HG03571 (cell line): ENCODE measurements around the gene RASSF8.
"Not testable (repeated sequence)": the region's sequence is repeated elsewhere in the genome, so short reads cannot be mapped to it uniquely, and the experiment has no call there.

Source experiments
- ATAC-seq: cut with Tn5 transposase; IDR thresholded peaks from one replicate; pipeline ENCODE4 v1.9.1; 2021; ENCODE audit not compliant: unreplicated experiment

Gene RASSF8

GRCh38 chr12:26054383-26054782 lies 95.9 kb downstream of the RASSF8 start:
- no peak for ATAC-seq

DNA sequence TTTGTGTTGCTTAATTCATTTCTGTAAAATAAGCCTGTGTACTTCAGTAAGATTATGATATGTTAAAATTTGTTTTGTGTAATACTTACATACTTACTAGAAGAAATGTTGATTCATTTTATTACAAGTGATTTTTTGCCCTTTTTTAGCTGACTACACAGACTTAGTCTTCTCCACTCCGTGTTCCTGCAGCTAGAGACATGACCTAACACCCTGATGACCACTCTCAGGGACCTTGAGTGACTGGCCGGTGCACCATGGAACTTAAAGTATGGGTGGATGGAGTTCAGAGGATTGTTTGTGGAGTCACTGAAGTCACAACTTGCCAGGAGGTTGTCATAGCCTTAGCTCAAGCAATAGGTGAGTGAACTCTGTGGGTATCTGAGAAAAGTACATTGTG lies 96.6 kb downstream of the RASSF8 start:
- no peak for ATAC-seq

DNA sequence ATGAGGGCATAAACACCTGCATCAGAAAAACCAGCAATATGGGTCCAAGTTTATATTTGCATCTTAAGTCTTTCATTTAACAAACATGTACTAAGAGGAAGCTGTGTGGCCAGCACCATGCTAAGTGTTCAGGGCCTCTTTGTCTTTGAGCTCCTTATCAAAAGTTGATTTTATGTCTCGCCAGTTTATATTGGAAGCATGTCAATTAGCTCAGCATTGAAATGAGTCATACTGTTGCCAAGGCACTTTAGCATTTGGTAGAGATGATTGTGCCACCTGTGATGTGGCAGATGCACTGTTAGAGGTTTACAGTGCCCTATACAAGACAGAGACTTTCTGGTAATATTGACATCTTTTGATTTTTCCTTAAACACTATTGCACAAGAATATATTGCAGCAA lies 97.9 kb downstream of the RASSF8 start:
- no peak for ATAC-seq

DNA sequence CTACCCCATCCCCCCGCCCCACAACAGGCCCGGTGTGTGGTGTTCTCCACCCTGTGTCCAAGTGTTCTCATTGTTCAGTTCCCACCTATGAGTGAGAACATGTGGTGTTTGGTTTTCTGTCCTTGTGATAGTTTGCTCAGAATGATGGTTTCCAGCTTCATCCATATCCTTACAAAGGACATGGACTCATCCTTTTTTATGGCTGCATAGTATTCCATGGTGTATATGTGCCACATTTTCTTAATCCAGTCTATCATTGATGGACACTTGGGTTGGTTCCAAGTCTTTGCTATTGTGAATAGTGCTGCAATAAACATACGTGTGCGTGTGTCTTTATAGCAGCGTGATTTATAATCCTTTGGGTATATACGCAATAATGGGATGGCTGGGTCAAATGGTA lies 98.8 kb downstream of the RASSF8 start:
- ATAC-seq: not testable (repeated sequence)

DNA sequence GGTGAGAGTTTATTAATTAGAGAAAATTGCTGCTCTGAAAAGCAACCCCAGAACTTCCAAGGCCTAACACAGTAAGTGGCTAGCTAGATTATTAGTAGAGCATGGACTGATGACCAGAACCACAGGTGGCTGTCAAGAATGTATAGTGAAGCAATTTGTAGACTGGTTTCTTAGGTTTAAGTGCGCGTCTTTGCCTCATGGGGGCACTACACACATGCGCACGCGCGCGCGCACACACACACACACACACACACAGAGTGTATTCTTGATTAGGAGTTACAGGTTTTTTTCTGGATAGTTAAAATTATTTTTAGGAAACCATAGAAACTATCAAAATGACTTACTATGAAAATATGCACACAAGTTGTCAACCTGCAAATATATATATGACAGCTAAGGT lies 99.8 kb downstream of the RASSF8 start:
- ATAC-seq: no peak

DNA sequence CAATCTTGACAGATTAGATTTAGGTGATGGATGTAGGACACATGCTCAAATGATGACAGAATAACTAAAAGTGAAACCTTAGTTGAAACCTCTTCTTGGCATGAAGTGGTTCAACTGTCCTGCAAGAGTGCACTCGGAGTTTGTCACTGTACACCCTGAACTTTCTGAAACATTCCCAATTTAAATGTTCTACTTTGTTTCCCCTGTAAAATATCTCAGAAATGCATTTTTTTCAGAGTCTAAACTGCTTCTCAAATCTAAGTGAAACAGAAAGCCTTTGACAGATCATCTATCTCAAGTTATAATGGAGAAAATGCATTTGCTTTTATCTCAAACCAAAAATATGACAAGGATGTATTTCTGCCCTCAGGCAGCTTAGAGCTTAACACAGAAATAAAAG lies 100.3 kb downstream of the RASSF8 start:
- no peak for ATAC-seq

DNA sequence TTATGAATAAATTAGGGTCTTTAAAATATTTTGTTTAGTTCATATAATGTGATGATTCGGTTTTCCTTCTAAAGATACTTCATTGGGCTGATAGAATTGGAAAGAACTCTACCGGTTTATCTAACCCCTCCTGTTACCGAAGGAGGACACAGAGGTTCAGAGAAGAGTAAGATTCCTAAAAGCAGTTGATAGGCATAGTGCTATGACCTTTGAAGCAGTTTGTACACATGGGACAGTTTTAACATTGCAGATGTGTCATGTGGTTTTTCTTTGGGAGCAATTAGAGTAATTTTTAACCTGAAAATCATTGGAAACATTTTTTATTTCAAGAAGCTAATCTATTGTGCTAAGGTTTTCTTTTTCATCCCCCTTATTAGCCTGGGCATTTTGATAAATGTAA lies 103.5 kb downstream of the RASSF8 start:
- no peak for ATAC-seq

DNA sequence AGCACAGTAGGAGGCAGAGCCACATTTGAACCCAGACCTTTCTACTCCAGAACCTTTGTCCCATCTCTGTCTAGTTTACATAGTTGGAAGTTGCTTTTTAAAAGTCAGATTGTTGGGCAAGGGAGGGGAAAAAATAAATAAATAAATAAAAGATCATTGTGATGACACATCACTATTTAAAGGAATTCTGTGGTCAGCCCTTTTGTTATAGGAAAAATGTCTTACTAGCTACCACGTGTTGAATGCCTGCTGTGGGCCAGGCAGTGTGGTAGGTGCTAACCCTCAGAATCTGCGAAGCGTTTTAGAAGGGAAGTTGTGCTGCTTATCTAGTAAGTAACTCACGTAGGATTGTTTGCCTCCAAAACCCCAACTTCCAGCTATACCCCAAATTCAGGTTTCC lies 104.1 kb downstream of the RASSF8 start:
- no peak for ATAC-seq

DNA sequence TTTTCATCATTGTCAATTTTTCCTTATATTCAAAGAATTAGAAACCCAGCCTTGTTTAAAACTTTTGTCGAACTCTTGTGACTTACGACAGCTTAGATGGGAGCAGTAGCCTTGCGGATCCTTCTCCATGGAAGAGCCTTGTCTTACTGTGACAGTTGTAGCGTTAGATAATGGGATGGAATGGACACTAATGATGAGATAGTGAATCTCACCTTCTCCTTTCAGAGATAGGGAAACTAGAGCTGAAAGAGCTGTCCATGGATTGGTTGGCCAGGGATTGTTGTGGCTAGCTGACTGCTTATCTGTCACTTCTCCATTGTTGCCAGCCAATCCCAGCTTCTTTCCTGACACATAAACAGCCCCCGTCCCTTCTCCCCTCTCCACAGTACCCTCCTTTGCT lies 107.0 kb downstream of the RASSF8 start:
- no peak for ATAC-seq

DNA sequence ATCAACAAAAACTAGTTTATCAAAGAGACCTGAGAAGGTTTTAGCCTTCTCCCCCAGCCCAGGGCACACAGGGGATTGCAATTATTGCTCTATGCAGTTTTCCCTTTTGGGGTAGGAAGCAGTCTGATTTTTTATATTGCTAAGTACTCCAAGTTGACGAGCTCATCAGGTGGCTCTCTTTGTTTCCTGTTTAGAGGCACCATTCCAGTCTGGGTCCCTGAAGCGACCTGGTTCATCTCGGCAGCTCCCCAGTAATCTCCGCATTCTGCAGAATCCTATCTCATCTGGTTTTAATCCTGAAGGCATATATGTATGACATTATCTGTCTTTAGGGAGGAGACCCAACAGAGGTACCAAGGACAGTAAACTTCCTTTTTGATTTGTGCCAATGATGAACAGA lies 110.0 kb downstream of the RASSF8 start:
- no peak for ATAC-seq

GRCh38 chr12:26069796-26070195 lies 111.3 kb downstream of the RASSF8 start:
- no peak for ATAC-seq

DNA sequence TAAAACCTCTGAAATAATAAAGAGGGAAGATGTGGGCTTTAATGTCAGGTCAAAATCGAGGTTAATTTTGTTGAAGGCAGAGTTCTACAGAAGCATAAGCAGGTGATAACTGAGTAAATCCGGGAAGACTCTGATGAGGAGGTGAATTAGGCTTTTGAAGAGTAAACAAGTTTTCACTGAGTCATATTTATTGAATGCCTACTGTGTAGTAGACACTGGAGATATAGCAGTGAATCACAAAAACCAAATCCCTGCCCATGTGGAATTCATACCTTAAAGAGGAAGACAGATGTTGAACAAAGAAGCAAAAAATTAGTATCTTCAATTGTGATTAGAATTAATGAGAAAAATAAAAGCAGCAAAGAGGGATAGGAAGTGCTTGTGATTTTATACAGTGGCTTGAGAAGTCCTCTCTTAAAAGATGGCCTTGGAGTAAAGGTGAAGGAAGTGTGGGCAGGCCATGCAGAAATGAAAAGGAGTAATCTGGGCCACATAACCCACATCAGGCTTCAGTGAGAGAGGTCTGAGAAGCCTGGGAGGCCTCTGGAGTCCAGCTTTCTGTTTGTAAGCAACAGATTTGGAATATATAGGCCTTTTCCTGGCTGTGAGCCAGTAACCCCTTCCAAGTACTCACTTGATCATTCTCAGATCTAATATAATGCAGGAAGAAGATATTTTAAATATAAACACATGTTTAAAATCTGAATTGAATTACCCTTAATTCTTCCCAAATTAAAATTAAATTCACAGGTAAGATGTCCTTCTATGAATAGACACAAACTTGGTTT lies 119.6 kb downstream of the RASSF8 start:
- ATAC-seq: no peak

DNA sequence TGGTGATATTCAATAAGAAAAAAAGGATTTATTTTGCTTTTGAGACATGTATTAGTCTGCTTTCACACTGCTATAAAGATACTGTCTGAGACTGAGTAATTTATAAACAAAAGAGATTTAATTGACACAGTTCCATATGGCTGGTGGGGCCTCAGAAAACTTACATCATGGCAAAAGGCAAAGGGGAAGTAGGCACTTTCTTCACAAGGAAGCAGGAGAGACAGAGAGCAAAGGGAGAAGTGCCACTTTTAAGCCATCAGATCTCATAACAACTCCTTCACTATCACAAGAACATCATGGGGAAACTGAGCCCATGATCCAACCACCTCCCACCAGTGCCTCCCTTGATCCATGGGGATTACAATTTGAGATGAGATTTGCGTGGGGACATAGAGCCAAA lies 122.4 kb downstream of the RASSF8 start:
- no peak for ATAC-seq

DNA sequence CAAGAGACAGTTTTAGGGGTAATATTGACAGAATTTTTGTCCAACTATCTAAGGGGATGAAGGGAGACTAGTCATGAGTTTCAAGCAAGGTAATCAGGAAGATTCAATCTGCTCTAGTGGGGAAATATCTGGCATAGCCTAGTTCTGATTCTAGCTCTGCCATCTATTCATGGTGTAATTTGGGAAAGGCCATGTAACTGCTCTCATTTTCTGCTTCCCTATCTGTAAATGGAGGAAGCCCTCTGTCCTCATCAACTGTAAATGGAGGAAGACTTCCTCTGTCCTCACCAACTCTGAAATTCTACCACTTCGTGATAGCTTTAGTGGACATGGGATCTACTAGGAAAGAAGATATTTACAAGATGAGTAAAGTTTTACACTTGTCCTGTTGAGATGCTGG lies 128.5 kb downstream of the RASSF8 start:
- ATAC-seq: no peak

DNA sequence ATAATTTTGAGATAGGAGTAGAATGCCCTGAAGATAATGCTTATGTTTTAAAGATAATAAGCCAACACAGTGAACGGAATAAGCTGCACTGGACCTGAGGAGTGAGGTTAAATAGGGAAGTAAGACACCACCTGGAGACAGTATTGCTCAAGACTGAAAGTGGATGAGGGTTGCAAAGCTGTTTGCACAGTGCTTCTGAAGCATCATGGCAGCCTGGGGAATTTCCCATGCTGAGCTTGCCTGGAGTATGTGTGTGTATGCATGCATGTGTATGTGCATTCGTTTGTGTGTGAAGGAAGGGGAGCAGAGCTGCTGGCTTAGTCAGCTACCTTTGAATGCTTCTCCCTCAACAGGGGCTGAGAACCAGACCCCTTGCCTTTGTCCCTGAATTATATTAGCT lies 130.5 kb downstream of the RASSF8 start:
- peak; percentile 86 for ATAC-seq

DNA sequence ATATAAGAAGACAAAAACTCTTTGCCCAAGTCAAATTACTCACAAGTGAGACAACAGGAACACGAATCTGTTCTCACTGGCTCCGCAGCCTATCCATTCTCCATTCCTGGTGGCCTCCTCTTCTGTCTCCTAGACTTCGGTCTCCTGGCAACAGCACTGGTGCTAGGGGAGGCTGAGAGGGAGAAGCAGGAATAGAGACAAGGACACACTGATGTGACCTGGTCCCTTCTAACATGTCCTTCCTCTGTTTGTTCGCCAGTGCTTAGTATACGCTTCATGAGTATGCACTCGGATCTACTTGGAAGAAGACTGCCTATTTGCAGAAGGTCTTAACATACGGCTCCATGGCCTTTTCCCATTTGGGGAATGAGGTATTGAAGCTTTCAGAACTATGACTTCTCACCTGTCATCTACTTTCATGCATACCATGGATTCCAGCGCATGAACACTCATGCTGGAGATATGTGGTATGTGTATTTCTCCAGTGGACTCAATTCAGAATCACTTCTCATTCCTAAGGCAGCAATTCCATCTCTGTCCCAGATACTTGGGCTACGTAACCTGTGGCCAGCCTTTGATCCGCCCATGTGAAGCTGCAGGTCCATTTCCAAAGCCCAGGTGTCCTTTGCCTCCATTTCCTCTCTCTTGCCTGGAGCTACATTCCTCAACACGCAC lies 132.5 kb downstream of the RASSF8 start:
- ATAC-seq: no peak

DNA sequence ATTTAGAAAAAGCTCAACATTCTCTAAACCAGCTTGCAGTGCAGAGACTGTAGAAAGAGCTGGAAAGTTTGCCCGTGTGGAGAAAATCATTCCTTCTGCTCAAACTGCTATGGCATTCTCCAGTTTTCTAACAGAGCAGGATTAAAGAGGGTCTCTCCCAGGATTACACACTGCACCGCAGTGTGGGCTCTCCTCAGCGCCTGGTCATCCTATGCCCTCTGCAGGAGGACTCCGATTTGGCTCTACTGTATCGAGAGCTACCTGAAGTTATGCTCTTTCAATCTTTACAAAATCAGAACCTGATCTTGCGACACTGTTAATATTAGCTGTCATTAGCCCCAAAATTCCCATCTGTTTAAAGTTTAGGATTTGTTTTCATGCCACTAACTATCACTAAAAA lies 133.3 kb downstream of the RASSF8 start:
- ATAC-seq: no peak

DNA sequence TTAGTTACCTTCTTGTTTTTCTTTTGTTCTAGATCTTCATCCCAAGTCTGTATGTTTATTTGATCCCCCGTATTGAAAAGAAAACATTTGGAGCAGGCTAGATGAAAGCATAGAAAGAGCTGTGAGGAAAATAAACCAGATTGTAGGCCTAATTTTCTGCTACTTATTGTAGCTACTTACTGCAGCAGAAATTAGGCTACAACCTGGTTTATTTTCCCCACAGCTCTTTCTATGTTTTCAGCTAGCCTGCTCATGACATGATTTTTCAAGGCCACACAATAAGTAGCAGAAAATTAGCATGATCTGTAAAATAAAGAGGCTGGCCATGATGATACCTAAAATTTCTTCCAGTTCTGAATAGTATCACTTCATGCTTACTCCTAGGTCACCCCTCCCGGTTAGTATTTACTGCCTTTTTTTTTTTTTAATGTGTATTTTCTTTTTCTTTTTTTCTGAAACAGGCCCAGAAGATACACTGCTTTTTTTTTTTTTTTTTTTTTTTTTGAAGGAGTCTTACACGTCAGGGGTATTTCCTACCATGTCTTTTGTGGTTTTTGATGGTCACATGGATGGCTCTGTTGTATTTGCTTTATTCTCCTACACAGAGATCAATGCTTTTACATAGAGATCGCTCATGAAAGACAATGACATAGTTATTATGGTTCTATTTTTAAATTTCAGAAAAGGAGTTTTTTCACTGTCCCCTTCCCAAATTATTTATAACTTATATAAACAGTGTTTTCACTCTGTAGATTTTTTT lies 134.0 kb downstream of the RASSF8 start:
- ATAC-seq: no peak

DNA sequence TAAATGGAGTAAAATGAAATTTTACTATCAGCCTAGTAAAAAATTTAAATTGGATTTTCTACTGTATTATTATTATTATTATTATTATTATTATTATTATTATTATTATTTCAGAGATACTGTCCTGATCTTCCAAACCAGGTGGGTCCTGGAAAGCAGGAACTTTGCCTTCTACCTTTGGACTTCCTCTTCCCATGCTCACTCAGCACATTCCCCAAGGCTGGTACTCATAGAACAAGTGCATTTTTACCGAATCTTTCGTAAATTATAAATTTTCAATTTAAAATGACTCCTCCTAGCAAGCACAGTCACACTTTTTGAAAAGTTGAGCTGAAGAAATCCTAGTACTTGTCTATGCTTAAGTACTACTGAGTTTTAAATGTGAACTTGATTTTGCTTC lies 136.7 kb downstream of the RASSF8 start:
- no peak for ATAC-seq

DNA sequence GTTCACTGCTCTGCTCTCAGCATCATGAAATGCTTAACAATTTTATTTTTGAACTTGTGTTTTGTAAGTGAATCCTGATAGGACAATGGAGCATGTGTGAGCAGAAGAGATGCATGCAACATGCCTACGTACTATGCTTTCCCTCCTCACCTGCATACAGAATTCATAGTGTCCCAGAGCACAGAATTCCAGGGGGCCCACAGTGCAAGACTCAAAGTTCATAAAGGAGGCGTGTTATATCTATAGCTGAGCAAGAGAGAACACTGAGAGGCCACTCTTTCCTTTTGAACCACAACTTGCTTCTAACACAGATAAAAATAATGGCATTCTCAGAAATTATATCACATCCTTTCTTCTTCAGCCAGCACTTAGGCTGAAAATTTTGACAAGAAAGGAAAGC lies 137.6 kb downstream of the RASSF8 start:
- no peak for ATAC-seq

DNA sequence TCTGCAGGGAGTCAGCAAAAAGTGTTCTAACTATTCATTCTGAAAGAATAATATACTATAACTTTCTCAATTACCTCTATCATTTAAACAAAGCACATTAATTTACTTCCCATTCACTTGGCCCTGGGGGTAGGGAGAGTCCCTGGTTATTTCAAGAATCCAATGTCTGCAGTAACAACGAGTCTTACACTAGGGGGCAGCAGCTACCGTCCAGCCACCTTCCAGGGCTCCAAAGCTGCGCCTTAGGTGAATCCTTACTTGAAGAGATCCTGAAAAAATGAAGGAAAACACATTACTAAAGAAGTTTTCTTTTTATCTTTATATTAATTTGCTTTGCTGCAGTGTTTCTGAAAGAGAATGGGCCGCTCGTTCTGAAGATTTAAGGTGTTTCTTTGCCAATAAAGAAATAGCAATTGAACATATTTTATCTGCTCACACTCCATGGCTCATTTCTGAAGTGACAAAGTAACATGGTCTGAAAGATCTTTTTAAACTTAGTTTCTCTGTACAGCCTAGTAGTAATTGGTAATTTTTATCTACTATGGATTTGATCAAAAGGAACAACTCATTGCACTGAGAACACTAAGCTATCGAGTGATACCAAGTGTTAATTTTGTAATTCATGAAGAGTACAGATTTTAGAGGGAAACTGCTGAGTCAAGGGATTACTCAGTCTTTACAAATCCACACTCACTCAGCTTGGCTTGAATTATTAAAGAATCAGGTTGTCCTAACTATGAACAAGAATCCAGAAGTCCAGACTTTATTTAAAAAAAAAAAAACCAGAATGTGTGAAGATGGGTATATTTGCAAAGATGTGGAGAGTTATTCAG lies 138.8 kb downstream of the RASSF8 start:
- ATAC-seq: peak; percentile 92
